GM13977 (cell line): ENCODE data around the gene LIPC.

Experiments used
- DNase-seq: peaks from one replicate; pipeline ENCODE4 v3.0.0; 2012; ENCODE audit warnings: low spot score
- in situ Hi-C: fragments of 300-500 bp; cut with MboI; formaldehyde crosslinking; loops from one replicate; pipeline ENCODE4 v1.12.0; 2022; ENCODE audit warnings: low sequenced_read_pairs, low pct_unique_long_range_greater_than_20kb, mixed read lengths, inconsistent platforms; ENCODE audit not compliant: unreplicated experiment
- TF ChIP-seq, protein P1 (sequence below): IDR thresholded peaks from 2 replicates; pipeline ENCODE4 v1.5.1; 2012; ENCODE audit warnings: mild to moderate bottlenecking, control low read depth; ENCODE audit not compliant: insufficient read depth; ENCODE audit errors: extremely low read depth, missing control alignments

Gene LIPC

GRCh38 chr15:58582160-58582559 is 150.4 kb downstream of the LIPC start:
- TF ChIP-seq, protein P1, sequence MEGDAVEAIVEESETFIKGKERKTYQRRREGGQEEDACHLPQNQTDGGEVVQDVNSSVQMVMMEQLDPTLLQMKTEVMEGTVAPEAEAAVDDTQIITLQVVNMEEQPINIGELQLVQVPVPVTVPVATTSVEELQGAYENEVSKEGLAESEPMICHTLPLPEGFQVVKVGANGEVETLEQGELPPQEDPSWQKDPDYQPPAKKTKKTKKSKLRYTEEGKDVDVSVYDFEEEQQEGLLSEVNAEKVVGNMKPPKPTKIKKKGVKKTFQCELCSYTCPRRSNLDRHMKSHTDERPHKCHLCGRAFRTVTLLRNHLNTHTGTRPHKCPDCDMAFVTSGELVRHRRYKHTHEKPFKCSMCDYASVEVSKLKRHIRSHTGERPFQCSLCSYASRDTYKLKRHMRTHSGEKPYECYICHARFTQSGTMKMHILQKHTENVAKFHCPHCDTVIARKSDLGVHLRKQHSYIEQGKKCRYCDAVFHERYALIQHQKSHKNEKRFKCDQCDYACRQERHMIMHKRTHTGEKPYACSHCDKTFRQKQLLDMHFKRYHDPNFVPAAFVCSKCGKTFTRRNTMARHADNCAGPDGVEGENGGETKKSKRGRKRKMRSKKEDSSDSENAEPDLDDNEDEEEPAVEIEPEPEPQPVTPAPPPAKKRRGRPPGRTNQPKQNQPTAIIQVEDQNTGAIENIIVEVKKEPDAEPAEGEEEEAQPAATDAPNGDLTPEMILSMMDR = no peak
- no peak for DNase-seq
- in situ Hi-C loops = no loop called here

DNA sequence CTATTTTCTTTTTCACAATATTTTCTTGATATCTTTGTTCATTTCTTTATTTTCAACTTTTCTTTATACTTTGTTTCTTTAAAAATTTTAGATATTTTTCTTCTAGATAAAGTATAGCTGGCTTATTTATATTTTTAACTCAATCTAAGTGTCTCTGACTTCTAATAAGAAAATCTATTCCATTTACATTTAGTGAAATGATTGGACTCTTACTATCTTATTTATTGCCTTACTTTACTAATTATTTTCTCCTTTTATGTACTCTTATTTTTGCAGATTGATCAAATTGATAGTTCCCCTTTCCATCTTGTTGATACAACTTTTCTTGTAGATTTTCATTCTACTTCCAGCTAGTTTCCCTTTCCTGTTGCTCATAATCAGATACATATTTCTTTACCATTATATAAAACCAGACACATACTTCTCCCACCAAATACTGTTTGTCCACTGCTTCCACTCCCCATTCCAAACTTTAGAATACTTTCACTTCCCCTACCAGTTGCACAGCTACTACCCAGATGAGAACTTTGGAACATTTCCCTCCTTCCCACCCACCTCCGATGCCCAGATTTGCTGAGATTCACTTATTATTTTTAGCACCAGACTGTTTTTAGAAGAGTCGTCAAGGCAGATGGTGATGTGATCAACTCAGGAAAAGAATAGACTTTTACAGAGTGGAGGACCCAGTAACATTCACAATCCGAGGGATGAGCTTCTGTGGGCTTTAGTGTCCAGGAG is 151.5 kb downstream of the LIPC start:
- TF ChIP-seq, protein P1 = no peak
- no peak for DNase-seq
- in situ Hi-C loops = no loop called here

- TF ChIP-seq, protein P1 = no peak
- no peak for DNase-seq
- in situ Hi-C loops = no loop called here
Measured at GRCh38 chr15:58584789-58585461, 153.1 kb downstream of the LIPC start.

- in situ Hi-C loops = no loop called here
- TF ChIP-seq, protein P1 = no peak
- peak; percentile 11 for DNase-seq
Measured at GRCh38 chr15:58585693-58586443, 154.1 kb downstream of the LIPC start.

DNA sequence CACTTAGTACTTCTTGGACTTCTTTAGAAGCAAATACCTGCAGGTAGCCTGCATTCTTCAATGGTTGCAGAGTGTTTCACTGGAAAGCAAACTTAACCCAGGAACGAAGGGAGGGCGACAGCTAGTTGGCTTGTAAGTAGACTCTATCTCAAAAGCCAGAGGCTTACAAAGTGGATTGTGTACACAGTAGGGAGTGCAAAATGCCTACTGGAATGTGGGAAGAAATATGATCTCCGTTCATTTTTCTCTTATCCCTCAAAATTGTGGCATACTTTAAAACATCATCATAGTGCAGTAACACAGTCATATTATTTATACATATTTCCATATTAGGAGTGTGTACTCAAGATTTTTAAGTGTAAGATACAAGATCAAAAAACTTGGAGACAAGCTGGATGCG is 155.7 kb downstream of the LIPC start:
- DNase-seq = no peak
- in situ Hi-C loops = no loop called here
- TF ChIP-seq, protein P1 = no peak

GRCh38 chr15:58588096-58588495 is 156.3 kb downstream of the LIPC start:
- no peak for DNase-seq
- TF ChIP-seq, protein P1 = no peak
- in situ Hi-C loops = no loop called here
